HG03159 (cell line): ENCODE results near the gene CHD5.

Experiments
- ATAC-seq: cut with Tn5 transposase; IDR thresholded peaks from one replicate; pipeline ENCODE4 v1.9.1; 2021; ENCODE audit warnings: mild to moderate bottlenecking, moderate library complexity; ENCODE audit not compliant: unreplicated experiment

The CHD5 gene

GRCh38 chr1:6101826-6102531 lies 78.1 kb downstream of the CHD5 start:
- no peak for ATAC-seq

GRCh38 chr1:6100861-6101783 lies 79.0 kb downstream of the CHD5 start:
- ATAC-seq, result no peak

GRCh38 chr1:6099787-6100765 lies 80.0 kb downstream of the CHD5 start:
- ATAC-seq, result no peak

DNA sequence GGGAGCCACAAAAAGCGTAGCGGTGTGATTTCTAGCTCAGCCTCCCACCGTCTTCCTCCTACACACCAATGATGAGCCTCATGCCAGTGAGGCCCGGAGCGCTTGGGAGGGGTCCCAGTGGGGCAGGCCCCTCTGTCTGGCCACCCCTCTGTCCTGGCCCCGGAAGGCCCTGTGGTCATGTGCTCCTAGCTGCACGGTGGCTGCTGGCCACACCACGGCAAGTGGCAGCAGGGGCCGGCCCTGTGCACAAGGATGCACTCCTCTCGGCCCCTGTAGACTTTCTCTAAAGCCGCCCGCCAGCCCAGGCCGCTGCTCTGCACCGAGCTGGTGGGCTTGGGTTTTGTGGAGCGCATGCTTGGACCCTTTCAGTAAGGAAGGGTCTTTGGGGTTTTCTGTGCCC lies 80.8 kb downstream of the CHD5 start:
- no peak for ATAC-seq

DNA sequence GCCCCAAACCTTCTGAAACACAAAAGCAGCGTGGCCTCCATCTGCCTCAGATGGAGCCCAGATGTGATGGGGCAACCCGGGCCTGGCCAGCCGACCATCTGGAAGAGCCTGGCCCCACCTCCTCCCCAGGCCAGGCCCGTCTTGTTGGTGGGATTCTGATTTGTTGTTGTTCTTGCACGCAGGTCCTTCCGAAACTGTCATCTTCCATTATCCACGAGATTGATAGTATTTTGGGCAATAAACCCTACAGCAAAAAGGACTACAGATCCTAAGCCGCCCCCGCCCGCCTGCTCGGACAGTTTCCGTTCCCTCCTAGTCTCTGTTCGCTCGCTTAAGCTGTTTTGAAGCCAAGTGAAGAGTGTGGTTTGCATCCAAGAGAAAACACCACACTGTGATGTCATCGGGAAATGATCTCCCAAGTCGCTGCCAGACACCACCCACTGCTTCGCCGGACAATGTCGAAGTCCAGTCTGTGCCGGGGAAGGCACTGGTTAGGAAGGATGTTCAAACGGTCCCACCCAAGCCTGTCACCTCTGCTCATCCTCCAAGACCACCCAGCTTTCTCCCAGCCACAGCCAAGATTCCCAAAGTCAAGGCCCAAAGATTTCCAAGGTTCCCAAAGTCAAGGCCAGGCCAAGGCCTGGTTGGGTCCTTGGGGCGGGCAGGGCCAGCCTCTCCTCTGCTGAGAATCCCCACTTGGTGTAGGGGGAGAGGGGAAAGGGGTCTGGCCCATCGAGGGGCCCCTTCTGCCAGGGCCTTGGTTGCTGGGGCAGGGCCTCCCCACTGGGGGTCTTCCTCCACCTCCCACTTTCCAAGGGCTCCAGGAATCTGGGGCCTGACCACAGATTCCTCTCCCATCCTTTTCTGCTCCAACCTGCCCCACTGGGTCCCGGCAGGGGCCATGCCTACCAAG lies 81.6 kb downstream of the CHD5 start:
- no peak for ATAC-seq

DNA sequence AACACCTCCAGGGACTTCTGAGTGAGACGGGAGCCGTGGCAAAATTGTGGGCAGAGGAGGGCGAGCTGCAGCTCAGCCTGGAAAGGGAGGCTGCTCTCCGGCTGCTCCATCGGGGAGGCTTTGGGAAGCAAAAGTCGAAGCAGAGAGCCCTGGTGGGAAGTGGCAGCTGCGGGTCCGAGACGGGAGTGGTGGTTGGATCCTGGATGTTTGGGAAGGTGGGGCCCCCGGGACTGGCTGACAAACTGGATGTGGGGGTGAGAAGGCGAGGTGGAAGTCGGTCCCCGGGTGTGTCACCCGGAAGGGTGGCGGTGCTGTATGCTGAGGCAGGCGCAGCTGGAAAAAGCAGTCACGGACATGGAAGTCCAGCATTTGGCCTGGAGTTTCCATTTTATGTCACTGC lies 82.3 kb downstream of the CHD5 start:
- ATAC-seq, result no peak

DNA sequence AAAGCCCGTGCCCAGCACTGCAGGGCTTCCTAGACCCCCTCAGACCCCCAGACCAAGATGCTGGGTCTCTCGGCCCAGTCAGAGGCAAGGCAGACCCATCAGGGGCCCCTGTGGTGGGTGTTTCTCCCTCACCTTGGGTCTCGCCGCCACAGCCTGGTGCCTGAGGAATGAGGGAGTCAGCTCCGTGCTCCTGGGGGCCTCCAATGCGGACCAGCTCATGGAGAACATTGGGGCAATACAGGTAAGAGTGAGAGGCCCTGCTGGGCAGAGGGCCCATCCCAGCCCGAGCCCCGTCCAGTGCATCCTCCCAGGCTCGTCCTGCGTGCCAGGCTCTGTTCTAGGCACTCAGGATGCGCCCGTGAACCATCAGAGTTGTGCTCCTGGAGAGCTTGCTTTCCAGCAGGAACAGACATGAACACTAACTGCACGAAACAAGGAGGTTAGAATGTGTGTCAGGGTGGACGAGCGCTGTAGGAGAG lies 83.0 kb downstream of the CHD5 start:
- ATAC-seq, result no peak

DNA sequence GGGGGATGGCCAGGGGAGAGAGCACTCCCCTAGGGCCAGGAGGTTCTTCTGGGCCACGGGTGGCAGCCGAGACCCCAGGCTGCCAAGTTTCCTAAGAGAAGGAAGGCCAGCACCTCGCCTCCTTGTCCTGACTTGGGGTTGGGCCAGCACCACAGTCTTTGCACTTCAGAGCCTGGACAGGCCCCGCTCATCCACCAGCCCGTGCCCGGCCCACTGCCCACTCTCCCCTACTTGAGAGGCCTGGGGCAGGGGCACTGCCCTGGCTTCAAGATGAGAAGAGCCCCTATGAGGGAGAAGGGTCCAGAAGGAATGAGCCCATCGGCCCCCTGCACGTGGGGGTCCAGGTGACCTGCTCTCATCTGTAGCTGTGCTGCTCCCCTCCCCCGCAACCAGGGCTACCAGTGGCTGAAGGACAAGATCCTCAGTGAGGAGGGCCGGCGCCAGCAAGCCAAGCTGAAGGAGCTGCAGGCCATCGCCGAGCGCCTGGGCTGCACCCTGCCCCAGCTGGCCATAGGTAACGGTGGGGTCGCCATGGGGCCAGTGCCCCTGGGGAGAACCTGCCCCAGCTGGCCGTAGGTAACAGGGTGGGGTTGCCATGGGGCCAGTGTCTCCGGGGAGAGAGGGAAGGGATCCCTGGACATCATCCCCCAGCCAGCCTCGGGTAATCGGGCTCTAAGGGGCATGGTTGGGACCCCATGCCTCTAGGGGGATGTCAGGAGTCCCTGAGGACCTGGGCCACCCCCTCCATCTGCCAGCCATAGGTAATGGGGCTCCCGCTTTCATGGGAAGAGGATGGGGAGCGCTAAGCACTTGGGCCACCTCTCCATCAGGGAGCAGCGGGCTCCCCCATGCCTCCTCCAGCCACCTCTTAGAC lies 83.6 kb downstream of the CHD5 start:
- ATAC-seq, result no peak

DNA sequence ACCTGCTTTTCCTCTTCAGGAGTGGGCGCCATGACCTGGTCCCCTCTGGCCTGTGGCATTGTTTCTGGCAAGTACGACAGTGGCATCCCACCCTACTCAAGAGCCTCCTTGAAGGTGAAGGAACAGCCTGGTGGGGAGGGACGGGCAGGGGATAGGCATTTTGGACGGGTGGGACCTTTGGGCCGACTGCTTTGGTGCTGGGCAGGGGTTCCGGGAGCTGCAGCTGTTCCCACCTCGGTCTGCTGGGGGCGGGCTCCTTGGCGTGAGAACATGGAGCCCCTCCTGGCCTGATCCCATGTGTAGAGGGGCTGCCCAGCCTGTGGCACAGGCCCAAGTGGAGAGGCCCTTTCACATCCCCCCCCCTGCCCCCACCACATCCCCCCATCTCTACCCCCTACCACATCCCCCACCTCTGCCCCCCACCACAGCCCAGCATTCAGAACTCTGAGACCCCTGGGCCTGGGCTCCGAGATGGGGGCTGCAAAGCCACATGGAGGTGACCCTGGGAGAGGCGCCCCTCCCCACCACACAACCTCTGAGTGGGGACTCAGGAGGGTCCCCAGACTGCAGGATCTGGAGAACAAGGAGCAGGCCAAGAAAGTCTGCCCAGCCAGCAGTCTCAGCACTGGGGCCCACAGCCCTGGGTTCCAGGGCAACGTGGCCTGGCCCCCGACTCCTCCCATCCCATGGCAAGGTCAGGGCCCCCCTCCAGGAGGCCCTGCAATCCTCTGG lies 84.4 kb downstream of the CHD5 start:
- no peak for ATAC-seq

DNA sequence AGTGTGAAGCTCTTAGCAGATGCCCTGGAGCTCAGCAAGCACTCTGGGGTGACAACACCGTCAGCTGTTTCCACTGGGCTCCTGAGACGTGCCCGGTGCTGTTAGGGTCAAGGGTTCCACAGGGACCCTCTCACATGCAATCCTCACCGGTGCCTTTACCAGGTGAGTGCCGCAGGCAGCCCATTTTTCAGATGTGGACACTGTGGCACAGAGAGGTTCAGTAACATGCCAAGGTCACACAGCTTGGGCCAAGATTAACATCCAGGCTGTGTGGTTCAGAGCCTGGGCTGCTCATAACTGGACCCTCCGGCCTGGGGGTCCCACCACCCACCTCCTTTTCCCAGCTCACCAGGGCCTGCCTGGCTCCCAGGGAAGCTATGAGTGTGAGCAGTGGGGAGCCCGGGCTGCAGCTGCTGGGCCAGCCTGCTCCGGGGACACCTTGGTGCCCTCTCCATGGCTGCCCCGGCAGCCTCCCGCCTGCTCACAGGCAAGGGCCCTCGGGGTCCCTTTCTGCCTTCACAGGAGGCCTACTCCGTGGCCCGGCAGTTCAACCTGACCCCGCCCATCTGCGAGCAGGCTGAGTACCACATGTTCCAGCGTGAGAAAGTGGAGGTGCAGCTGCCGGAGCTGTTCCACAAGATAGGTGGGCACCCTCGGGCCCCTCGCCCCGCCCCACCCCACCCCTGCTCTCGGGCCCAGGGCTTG lies 85.2 kb downstream of the CHD5 start:
- ATAC-seq, result no peak

- no peak for ATAC-seq
These were observed 85.9 kb downstream of the CHD5 start for GRCh38 chr1:6094246-6094645.

GRCh38 chr1:6093611-6094010 lies 86.5 kb downstream of the CHD5 start:
- ATAC-seq, result no peak

- ATAC-seq, result no peak
These were observed 87.0 kb downstream of the CHD5 start for GRCh38 chr1:6093071-6093470.

DNA sequence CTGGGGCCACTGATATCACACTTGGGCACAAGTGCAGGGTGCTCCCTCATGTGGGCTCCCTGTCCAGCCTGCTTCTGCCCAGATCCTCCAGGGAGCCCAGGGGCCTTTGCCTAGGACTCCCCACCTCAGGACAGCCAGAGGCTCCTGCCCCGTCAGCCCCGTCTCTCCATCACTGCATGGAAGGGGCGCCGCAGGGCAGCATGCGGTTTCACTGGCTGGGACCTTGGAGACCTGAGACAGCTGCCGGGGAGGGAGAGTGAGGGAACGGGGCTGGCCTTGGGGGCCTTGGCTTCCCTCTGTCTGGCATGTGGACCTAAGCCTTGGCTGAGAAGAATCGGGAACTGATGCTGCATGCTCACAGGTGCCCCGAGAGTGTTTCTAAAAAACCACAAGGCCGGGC lies 87.9 kb downstream of the CHD5 start:
- ATAC-seq, result no peak

DNA sequence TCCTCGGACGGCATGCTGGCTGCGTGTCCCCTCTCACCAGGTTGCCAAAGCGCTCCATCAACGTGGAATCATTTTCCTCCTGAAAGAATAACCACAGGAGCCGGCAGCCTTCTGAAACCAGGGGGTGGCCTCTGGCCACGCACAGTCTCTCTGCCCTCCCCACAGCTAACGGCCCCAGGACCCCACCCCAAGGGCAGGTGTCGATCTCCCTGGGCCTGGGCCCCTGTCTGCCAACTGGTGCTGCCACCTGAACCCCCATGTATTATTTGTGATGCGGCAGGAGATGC lies 88.4 kb downstream of the CHD5 start:
- ATAC-seq, result no peak

DNA sequence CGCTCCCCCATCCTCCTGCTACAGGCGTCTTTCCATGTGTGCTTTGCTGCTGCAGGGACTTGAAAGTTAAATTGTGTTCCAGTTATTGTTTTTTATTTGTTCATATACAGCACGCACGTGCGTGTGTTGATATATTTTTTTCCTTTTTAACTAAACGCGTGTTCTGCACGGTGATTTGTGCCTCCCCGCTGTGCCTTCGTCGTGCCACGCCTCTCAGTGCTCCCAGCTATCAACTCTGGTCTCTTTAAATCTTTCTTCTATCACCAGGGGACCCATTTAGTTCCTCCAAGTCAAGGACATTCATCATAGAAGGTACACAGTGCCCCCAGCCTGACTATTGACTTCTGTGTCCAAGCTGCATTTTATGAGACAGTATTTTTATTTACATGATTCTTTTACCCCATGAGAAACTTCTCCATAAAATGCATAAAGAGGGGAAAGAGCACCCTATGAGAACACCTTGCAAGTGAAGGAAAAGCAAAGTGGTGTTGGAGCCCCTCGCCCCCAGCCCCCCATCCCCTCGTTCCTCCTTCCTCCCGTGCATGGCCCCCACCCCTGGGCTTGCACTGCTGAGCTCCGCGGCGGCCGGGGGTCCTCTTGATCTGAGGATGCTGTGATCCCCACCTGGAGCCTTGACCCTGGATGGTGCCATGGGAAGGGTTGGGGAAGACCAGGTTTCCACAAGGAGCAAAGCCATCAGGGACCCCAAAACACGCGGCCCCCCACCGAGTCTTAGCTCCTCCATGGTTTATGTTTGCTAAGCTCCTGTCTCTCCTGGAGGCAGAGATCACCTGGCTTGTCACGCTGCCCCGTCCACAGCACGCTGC lies 88.9 kb downstream of the CHD5 start:
- no peak for ATAC-seq

DNA sequence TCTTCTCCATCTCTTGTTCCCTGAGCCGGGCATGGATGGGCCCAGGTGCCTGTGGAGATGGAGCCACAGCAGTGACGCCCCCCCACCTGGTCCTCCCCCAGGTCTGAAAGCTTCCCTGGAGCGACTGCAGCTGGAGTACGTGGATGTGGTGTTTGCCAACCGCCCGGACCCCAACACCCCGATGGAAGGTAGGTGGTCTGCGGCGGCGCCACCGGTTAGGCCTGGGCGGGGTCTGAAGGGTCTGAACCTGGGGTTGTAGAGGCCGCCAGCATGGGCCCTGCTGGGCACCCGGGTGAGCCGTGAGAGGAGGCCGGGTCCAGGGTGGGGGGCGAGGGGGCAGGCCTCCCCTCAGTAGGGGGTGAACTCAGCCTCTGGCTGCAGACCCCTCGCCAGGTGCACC lies 89.8 kb downstream of the CHD5 start:
- no peak for ATAC-seq
